K562 (cell line): ENCODE data around the gene NTN1. TPM values are rescaled to one million over a fixed set of nuclear protein-coding genes. Genes with fewer than 3 reads are reported as not detected.

ENCODE experiments used
- ATAC-seq: fragments of 200-7000 bp; cut with Tn5 transposase; 3 replicates; pipeline ENCODE4 v1.9.1; 2020; ENCODE audit warnings: moderate library complexity
- BruUV-seq: library from RNA; stranded (reverse); fragments of 400-500 nt; replicated peaks from 2 replicates; lab custom pipeline; 2021; lab: Mats Ljungman, UMichigan
- CTCF ChIA-PET: fragments of 300-600 bp; formaldehyde crosslinking; extraction: SDS; loops from one replicate; lab custom pipeline; 2021; ENCODE audit warnings: low intra/inter-chr PET ratio; lab: Yijun Ruan, JAX
- POLR2A ChIA-PET: fragments of 300-600, 350-650 bp; sonication (Branson Sonifier 250); formaldehyde crosslinking; extraction: SDS; loops from one replicate; lab custom pipeline; 2021; ENCODE audit warnings: antibody characterized with exemption, inconsistent platforms; lab: Yijun Ruan, JAX
- DNase-seq, 4 experiments: peaks; one replicate each; pipeline versions ENCODE4 v3.0.0 to v3.0.0-alpha.2; 2011 to 2018; ENCODE audit warnings: low spot score in 3 of 4, mixed read lengths in 3 of 4; ENCODE audit errors: extremely low read depth in 1 of 4
- FAIRE-seq: peaks from 2 replicates; lab custom pipeline; 2011; peaks lifted over from hg19 to GRCh38; lab: Jason Lieb, UNC
- H2AFZ ChIP-seq: 2 replicates; pipeline ENCODE4 v1.6.0; 2011; ENCODE audit warnings: low read depth, low read length, control low read depth, inconsistent platforms
- H3K27ac ChIP-seq: fragments of 200-600 bp; 3 replicates; pipeline ENCODE4 v1.8.0; 2011; ENCODE audit warnings: low read depth, mild to moderate bottlenecking, control low read depth, inconsistent platforms, low read length, moderate library complexity, mixed read lengths; ENCODE audit errors: extremely low read depth
- H3K27me3 ChIP-seq, 2 experiments: fragments of 300-600 bp in 1 of 2; 2 replicates in 1 of 2; 3 replicates in 1 of 2; pipeline versions ENCODE4 v1.6.0 to v1.8.0; 2011; ENCODE audit warnings: inconsistent platforms in 2 of 2, low read length in 2 of 2, mild to moderate bottlenecking in 1 of 2, mixed read lengths in 1 of 2, moderate library complexity in 1 of 2; ENCODE audit not compliant: control insufficient read depth in 2 of 2, insufficient read depth in 2 of 2
- H3K36me3 ChIP-seq: fragments of 300-600 bp; 3 replicates; pipeline ENCODE4 v1.8.0; 2011; ENCODE audit warnings: mild to moderate bottlenecking, low read length, inconsistent platforms; ENCODE audit not compliant: control insufficient read depth, insufficient read depth
- H3K4me1 ChIP-seq, 2 experiments: fragments of 200-600 bp in 1 of 2; replicated peaks in 1 of 2; 2 replicates in 1 of 2; 3 replicates in 1 of 2; pipeline versions ENCODE4 v1.5.1 to v1.8.0; 2011; ENCODE audit warnings: inconsistent platforms in 2 of 2, low read length in 2 of 2, mild to moderate bottlenecking in 1 of 2, mixed read lengths in 1 of 2, moderate library complexity in 1 of 2; ENCODE audit not compliant: control insufficient read depth in 2 of 2, insufficient read depth in 2 of 2
- H3K4me2 ChIP-seq: 2 replicates; pipeline ENCODE4 v1.6.1; 2011; ENCODE audit warnings: low read length, control low read depth, inconsistent platforms, mixed read lengths; ENCODE audit not compliant: insufficient read depth
- H3K4me3 ChIP-seq: fragments of 200-600 bp; sonication (generic), shearing (Covaris generic); 2 replicates; pipeline ENCODE4 v1.5.1; 2016; ENCODE audit warnings: control low read depth, inconsistent platforms
- H3K79me2 ChIP-seq: fragments of 200-600 bp; 3 replicates; pipeline ENCODE4 v1.8.0; 2011; ENCODE audit warnings: low read length, inconsistent platforms; ENCODE audit not compliant: control insufficient read depth, insufficient read depth
- H3K9ac ChIP-seq, 2 experiments: 2 replicates each; pipeline versions ENCODE4 v1.6.0 to v1.6.1; 2011; ENCODE audit warnings: low read depth in 2 of 2, low read length in 2 of 2, control low read depth in 1 of 2, inconsistent platforms in 1 of 2, mild to moderate bottlenecking in 1 of 2, mixed read lengths in 1 of 2; ENCODE audit not compliant: insufficient read depth in 1 of 2
- H3K9me1 ChIP-seq: one replicate; pipeline ENCODE4 v1.6.0; 2011; ENCODE audit warnings: inconsistent platforms, mild to moderate bottlenecking, low read length, moderate library complexity; ENCODE audit not compliant: control insufficient read depth, insufficient read depth
- H3K9me3 ChIP-seq: replicated peaks from 2 replicates; pipeline ENCODE4 v1.5.1; 2011; ENCODE audit warnings: low read depth, low read length, inconsistent platforms; ENCODE audit not compliant: control insufficient read depth, insufficient read depth
- H4K20me1 ChIP-seq: replicated peaks from 2 replicates; pipeline ENCODE4 v1.6.1; 2011; ENCODE audit warnings: low read length, inconsistent platforms, mixed read lengths; ENCODE audit not compliant: control insufficient read depth, insufficient read depth
- EHMT2 ChIP-seq: fragments of 450-650 bp; IDR thresholded peaks from 2 replicates; pipeline ENCODE4 v1.6.1; 2018; ENCODE audit warnings: antibody characterized with exemption
- GTF2E2 ChIP-seq: fragments of 200-800 bp; sonication (Bioruptor generic); IDR thresholded peaks from 2 replicates; pipeline ENCODE4 v1.6.1; 2016; ENCODE audit warnings: missing genetic modification characterization, missing compliant biosample characterization
- HDAC6 ChIP-seq: IDR thresholded peaks from 2 replicates; pipeline ENCODE4 v1.6.1; 2012; ENCODE audit warnings: low read depth, mild to moderate bottlenecking, control low read depth, inconsistent platforms, low read length, moderate library complexity
- HDGF ChIP-seq: fragments of 450-650 bp; IDR thresholded peaks from 2 replicates; pipeline ENCODE4 v1.6.1; 2016
- MTF1 ChIP-seq: fragments of 250-450 bp; sonication (Bioruptor Pico); IDR thresholded peaks from 2 replicates; pipeline ENCODE4 v1.9.0; 2021; ENCODE audit warnings: moderate library complexity, mild to moderate bottlenecking, inconsistent platforms, borderline replicate concordance
- NR2F6 ChIP-seq: fragments of 450-650 bp; formaldehyde crosslinking; IDR thresholded peaks from 2 replicates; pipeline ENCODE4 v1.4.0; 2020; ENCODE audit warnings: mild to moderate bottlenecking
- PTBP1 ChIP-seq: fragments of 200-400 bp; formaldehyde crosslinking; IDR thresholded peaks from 2 replicates; pipeline ENCODE4 v1.6.1; 2017; ENCODE audit warnings: low read depth, low read length
- RBM15 ChIP-seq: fragments of 200-400 bp; formaldehyde crosslinking; IDR thresholded peaks from 2 replicates; pipeline ENCODE4 v1.6.1; 2018; ENCODE audit warnings: mild to moderate bottlenecking, low read length, moderate library complexity; ENCODE audit not compliant: insufficient read depth
- SMARCA4 ChIP-seq: fragments of 450-650 bp; IDR thresholded peaks from 2 replicates; pipeline ENCODE4 v1.6.1; 2016
- YY1 ChIP-seq, 3 experiments: IDR thresholded peaks; 2 replicates each; pipeline ENCODE4 v1.6.1; 2011; ENCODE audit warnings: low read length in 2 of 3, mild to moderate bottlenecking in 2 of 3, moderate library complexity in 2 of 3, borderline replicate concordance in 1 of 3, control low read depth in 1 of 3, low read depth in 1 of 3; ENCODE audit not compliant: insufficient read depth in 3 of 3, insufficient replicate concordance in 2 of 3, control insufficient read depth in 1 of 3, insufficient read length in 1 of 3; ENCODE audit errors: extremely low read depth in 1 of 3
- ZNF274 ChIP-seq: IDR thresholded peaks from 2 replicates; pipeline ENCODE4 v1.6.1; 2011; ENCODE audit warnings: low read depth, mild to moderate bottlenecking, low read length, moderate library complexity, borderline replicate concordance
- WGBS: fragments of 100-300 bp; shearing (Covaris generic); methylation state at CpG from one replicate; pipeline ENCODE4 v1.1.6; 2016; ENCODE audit warnings: low coverage, mixed read lengths; ENCODE audit not compliant: insufficient coverage; ENCODE audit errors: missing lambda C conversion rate; 5-methylcytosine and 5-hydroxymethylcytosine counted together
- in situ Hi-C: fragments of 300-500 bp; cut with MboI; formaldehyde crosslinking; loops from 4 replicates; pipeline ENCODE4 v1.15.0; 2018; ENCODE audit warnings: inconsistent platforms, mixed read lengths
- intact Hi-C: fragments of 100-400 bp; cut with micrococcal nuclease; formaldehyde crosslinking; loops from 2 replicates; pipeline ENCODE4 v1.14.2; 2022
- polyA plus RNA-seq, 8 experiments: library from polyadenylated mRNA; depleted of rRNA in 4 of 8; stranded (reverse) in 5 of 8; unstranded in 3 of 8; fragments of >200 nt; fragmentation: Nextera tagmentation in 2 of 8; fragmentation: Illumina TruSeq in 1 of 8; extraction: Ambion mirVana in 2 of 8; extraction: Trizol in 1 of 8; gene quantifications; 2 replicates each; pipeline versions ENCODE4 v1.2.1 to v1.2.3, GENCODE V29; 2011 to 2014; ENCODE audit warnings: inconsistent platforms in 1 of 8, missing spikeins in 1 of 8
- total RNA-seq, 7 experiments: library from RNA; depleted of rRNA in 6 of 7; stranded (reverse); fragments of >200 nt in 6 of 7; fragmentation: Illumina TruSeq in 2 of 7; extraction: Trizol in 2 of 7; gene quantifications; 2 replicates each; pipeline versions ENCODE4 v1.2.1 to v1.2.3, GENCODE V29; 2011 to 2021; ENCODE audit warnings: low replicate concordance in 1 of 7
- TF ChIP-seq, protein P1 (sequence below): fragments of 450-650 bp; conservative IDR thresholded peaks from 2 replicates; pipeline ENCODE4 v1.6.1; 2016; ENCODE audit warnings: missing genetic modification characterization, low read depth, mild to moderate bottlenecking, control low read depth, missing compliant biosample characterization
- TF ChIP-seq, protein P2 (sequence below): IDR thresholded peaks from 2 replicates; pipeline ENCODE4 v1.6.1; 2014; ENCODE audit warnings: antibody characterized with exemption
- TF ChIP-seq, protein P3 (sequence below): conservative IDR thresholded peaks from 2 replicates; pipeline ENCODE4 v1.6.1; 2011; ENCODE audit warnings: low read depth, mild to moderate bottlenecking, low read length; ENCODE audit not compliant: control insufficient read depth
- TF ChIP-seq, protein P4 (sequence below): fragments of 250-450 bp; sonication (Bioruptor Pico); IDR thresholded peaks from 2 replicates; pipeline ENCODE4 v1.6.1; 2021; ENCODE audit warnings: mild to moderate bottlenecking

Gene NTN1
- total and polyA plus RNA-seq, 9 of the 15 experiments (the other 6 are each of a cell fraction or from before 2014, with no cell fraction given), result 0.02 TPM; not detected in 8

DNA sequence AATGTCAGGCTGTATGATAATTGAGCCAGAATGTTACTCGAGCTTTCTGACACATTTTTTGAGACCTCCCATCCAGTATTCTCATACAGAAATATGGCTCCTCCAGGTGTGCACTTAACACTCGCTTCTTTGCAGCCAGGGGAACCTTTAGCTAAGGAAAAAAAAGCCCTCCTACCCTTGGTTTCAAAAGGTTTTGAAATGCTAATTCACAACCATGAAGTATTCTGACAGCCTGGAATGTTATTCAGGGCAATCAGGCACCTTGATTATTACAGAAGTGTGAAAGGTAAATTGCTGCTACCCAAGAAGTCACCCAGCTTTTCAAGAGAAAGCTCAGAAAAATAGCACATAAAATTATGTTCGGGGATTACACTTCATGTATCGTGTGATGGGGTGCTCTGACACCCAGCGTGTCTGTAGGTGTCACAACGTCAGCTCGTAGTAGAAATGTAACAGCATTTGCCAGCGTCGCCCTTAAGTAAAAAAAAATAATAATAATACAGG, 41.1 kb downstream of the NTN1 start:
- ATAC-seq (no peak), FAIRE-seq (no peak), DNase-seq (no peak)
- CTCF ChIA-PET, result no interaction called here
- Histone ChIP-seq H3K4me1 (no peaks in the 10 kb centered on the region; a peak in 1 of 5 replicates), H3K9me3 (no peaks in the 10 kb centered on the region), H2AFZ (no peak overlapping the region), H3K9me1 (no peaks in the 10 kb centered on the region), H3K79me2 (no peaks in the 10 kb centered on the region), H3K4me2 (no peak overlapping the region), H3K36me3 (no peaks in the 10 kb centered on the region), H3K4me3 (no peak overlapping the region), H3K27ac (no peak overlapping the region), H4K20me1 (no peaks in the 10 kb centered on the region), H3K27me3 (no peaks in the 10 kb centered on the region)
- WGBS, result 2% methylated on average over 8 of the region's 9 CpGs
- no TSS peak for BruUV-seq
- intact Hi-C loops (no loop called here), in situ Hi-C loops (no loop called here)
- TF ChIP-seq RBM15 (no peak), HDGF (no peak), HDAC6 (no peak), PTBP1 (no peak), YY1 (IDR thresholded peaks at IDR 0.05; ENCODE audit: borderline replicate concordance in 1 of 3, control insufficient read depth in 1 of 3, extremely low read depth in 1 of 3, insufficient read depth in 3 of 3, insufficient read length in 1 of 3, insufficient replicate concordance in 2 of 3, low read depth in 1 of 3, low read length in 2 of 3) (no peak), EHMT2 (no peak), MTF1 (CRISPR knock-in tag) (no peak), ZNF274 (no peak), NR2F6 (CRISPR knock-in tag) (no peak), SMARCA4 (no peak), GTF2E2 (tag) (no peak)
- TF ChIP-seq, protein P1, sequence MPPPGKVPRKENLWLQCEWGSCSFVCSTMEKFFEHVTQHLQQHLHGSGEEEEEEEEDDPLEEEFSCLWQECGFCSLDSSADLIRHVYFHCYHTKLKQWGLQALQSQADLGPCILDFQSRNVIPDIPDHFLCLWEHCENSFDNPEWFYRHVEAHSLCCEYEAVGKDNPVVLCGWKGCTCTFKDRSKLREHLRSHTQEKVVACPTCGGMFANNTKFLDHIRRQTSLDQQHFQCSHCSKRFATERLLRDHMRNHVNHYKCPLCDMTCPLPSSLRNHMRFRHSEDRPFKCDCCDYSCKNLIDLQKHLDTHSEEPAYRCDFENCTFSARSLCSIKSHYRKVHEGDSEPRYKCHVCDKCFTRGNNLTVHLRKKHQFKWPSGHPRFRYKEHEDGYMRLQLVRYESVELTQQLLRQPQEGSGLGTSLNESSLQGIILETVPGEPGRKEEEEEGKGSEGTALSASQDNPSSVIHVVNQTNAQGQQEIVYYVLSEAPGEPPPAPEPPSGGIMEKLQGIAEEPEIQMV (tag), result no peak
- TF ChIP-seq, protein P2, sequence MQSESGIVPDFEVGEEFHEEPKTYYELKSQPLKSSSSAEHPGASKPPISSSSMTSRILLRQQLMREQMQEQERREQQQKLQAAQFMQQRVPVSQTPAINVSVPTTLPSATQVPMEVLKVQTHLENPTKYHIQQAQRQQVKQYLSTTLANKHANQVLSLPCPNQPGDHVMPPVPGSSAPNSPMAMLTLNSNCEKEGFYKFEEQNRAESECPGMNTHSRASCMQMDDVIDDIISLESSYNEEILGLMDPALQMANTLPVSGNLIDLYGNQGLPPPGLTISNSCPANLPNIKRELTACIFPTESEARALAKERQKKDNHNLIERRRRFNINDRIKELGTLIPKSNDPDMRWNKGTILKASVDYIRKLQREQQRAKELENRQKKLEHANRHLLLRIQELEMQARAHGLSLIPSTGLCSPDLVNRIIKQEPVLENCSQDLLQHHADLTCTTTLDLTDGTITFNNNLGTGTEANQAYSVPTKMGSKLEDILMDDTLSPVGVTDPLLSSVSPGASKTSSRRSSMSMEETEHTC, result no peak
- TF ChIP-seq, protein P3, sequence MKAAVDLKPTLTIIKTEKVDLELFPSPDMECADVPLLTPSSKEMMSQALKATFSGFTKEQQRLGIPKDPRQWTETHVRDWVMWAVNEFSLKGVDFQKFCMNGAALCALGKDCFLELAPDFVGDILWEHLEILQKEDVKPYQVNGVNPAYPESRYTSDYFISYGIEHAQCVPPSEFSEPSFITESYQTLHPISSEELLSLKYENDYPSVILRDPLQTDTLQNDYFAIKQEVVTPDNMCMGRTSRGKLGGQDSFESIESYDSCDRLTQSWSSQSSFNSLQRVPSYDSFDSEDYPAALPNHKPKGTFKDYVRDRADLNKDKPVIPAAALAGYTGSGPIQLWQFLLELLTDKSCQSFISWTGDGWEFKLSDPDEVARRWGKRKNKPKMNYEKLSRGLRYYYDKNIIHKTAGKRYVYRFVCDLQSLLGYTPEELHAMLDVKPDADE, result no peak
- TF ChIP-seq, protein P4, sequence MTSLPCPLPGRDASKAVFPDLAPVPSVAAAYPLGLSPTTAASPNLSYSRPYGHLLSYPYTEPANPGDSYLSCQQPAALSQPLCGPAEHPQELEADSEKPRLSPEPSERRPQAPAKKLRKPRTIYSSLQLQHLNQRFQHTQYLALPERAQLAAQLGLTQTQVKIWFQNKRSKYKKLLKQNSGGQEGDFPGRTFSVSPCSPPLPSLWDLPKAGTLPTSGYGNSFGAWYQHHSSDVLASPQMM, result no peak
- TF ChIP-seq, all 486 proteins: peak for 0
- POLR2A ChIA-PET, result no interaction called here
- no peak overlapping the region for H3K9ac ChIP-seq
